Inferior parietal cortex (tissue), 1 donor: ENCODE data around the gene CARD16.
"Not testable (repeated sequence)": the region's sequence is repeated elsewhere in the genome, so short reads cannot be mapped to it uniquely, and the experiment has no call there.

ENCODE experiments used
- DNase-seq: peaks from one replicate; pipeline ENCODE4 v3.0.0-alpha.2; 2016; ENCODE audit errors: extremely low spot score

Gene CARD16

GRCh38 chr11:105044557-105045524 lies at the start of gene CARD16:
TSS of gene CARD16 (minus strand) at chr11:105045335. CDS start at chr11:105045297, 38 bp downstream.
- DNase-seq, result not testable (repeated sequence)

DNA sequence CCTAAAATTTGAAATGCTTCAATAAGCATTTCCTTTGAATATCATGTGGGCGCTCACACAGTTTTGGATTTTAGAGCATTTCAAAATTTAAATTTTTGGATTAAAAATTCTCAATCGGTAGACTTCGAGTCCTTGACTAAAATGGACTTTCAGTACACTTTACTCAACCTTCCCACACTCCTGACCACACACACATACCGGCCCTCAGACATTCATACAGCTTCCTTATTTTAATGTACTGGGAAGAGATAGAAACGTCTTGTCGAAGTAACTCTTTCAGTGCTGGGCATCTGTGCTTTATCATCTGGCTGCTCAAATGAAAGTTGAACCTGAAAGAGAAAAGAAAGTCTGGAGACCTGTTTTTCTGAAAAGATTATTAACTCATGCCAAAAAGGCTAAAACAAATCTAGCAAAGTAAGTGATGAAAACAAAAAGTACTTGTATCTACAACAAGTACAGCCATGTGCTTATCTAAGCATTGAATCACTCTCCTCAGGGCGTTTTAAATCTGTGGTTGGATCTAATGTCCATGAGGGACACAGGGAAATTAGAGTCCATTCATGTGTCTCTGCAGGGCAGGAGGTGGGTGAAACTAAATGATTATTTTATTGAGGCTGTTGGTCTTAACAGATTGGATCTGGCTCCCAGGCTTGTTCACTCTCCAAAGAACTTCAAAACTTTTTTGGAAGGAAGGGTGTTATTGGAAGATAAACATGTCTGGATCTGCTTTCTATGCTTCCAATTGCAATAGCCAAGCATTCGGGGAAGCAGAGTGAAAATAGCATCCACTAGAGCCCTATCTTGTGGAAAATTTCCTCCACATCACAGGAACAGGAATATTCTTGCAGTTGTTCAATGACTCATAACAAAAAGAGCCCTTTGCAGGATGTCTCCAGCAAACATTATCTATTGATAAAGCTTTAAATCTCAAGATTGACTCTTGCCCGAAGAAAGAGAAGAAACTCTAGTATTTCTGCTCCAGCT lies 47.4 kb upstream of the CARD16 start:
- DNase-seq, result peak; percentile 9

DNA sequence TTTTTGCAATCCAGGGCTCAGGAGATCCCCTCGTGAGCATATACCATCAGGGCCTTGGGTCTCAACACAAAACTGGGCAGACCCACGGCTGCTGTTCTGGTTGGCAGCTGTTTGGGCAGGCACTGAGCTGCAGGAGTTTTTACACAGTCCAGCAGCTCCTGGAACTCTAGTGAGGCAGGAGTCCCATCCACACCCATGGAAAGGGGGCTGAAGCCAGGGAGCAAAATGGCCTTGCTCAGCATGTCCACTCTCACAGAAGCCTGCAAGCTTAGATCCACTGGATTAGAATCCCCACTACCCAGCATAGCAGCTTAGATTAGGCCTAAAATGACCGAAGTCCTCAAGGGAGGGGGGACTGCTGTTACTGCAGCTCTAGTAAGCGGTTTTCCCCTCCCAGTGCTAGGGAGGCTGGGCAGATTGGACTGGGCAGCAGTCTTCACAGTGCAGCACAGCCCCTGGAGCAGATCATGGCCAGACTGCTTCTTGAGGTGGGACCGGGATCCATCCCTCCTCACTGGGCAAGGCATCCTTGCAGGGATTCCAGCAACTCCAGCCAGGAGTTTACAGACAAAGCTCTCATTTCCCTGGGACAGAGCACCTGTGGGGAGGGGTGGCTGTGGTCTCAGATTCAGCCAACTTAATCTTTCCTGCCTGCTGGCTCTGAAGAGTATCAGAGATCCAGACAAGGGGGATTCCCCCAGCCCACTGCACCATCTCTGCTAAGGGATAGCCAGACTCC lies 36.4 kb upstream of the CARD16 start:
- no peak for DNase-seq

DNA sequence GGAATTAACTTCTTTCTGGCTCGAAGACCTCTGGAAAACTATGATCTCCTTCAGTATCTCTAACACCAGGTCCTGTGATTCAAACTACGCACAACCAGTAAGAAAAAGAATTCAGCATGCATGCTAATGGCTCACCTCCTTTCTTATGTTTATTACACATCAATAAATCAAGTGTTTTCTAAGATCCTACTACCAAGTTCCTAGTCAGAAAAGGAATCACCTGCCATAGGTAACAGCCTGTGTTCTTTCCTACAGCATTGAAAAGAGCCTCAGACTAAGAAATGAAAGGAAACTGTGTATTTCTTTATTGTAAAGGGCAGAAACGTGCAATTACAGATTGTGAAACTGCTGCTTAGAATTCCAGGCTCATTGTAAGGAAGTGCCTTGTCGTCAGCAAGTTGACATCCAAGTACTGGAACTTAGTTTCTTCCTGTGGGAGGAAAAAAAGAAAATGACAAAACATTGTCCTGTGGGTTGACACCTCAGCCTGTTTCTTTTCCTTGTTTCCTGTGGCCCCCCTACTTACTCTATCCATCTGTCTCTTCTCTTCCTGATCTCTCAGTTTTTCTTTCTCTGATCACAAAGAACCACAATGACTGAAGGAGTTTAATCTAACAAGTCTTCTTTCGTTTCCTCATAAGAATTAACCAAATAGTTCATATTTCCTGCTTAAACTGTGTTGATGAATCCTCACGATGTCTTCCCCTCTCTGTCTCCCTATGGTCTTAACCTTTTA lies 35.2 kb upstream of the CARD16 start:
- not testable (repeated sequence) for DNase-seq

- no peak for DNase-seq
Observed at GRCh38 chr11:105078283-105078682, 33.1 kb upstream of the CARD16 start.

- DNase-seq, result not testable (repeated sequence)
Observed at GRCh38 chr11:105077141-105077790, 32.1 kb upstream of the CARD16 start.

DNA sequence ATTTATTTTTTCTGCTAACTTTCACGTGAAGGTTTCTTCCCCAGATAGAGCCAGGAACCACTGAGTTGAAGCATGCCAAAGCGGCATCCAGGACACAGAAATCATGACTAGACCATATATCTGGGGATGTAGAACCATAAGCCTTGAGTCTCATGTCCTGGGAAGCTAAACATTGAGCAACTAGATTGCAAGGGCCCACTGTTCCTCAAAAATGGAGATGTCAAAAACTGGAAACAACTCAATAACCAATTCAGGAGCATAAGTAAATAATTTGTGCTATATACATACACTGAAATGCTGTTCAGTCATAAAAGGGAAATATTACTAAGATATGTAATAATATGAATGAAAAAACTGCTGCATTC lies 29.0 kb upstream of the CARD16 start:
- no peak for DNase-seq

DNA sequence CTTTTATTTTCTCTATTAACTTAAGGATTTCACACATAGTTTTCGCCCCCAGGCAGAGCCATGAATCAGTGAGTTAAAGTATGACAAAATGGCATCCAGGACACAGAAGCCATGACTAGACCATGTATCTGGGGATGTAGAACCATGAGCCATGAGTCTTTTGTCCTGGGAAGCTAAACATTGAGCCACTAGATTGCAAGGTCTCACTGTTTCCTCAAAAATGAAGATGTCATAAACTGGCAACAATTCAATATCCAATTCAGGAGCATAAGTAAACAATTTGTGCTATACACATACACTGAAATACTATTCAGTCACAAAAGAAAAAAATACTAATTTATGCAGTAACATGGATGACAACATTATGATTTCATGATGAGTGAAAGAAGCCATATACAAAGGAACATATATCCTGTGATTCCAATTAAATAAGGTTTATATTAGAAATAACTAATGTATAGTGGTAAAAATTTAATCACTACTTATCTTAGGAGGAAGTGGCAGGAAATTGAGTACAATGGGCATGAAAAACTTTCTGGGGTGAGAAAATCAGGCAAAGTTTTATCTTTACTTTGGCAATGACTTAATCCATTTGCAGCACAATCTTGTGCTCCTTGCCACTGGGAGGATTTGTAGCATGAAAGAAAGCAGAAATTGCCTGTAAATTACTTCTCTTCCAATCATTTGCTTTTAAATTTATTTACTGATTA lies 28.5 kb upstream of the CARD16 start:
- no peak for DNase-seq

- not testable (repeated sequence) for DNase-seq
Observed at GRCh38 chr11:105072080-105072479, 26.9 kb upstream of the CARD16 start.

- no peak for DNase-seq
Observed at GRCh38 chr11:105071089-105071732, 26.1 kb upstream of the CARD16 start.

DNA sequence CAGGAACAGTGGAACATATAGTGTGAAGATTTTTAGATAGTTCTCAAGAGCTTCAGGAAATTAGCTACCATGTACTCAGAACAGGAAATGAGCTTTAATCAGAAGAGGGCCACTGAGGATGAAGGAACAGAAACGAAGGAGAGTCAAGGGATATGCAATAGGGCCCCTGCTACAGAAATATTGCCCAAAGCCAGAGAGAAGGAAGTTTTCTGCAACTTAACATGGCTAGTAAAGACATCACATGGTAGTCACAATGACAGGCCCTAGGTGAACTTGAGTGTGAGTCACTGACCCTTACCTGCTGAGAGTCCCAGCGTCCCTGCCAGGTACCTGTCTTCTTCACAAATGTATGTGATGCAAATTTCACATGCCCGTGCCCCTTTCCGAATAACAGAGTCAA lies 25.2 kb upstream of the CARD16 start:
- no peak for DNase-seq

GRCh38 chr11:105069749-105070148 lies 24.6 kb upstream of the CARD16 start:
- DNase-seq, result not testable (repeated sequence)

- DNase-seq, result not testable (repeated sequence)
Observed at GRCh38 chr11:105063245-105063941, 18.3 kb upstream of the CARD16 start.

GRCh38 chr11:105057432-105057831 lies 12.3 kb upstream of the CARD16 start:
- no peak for DNase-seq

GRCh38 chr11:105056446-105056845 lies 11.3 kb upstream of the CARD16 start:
- no peak for DNase-seq

- DNase-seq, result no peak
Observed at GRCh38 chr11:105054723-105055493, 9.8 kb upstream of the CARD16 start.

- DNase-seq, result no peak
Observed at GRCh38 chr11:105052487-105052886, 7.4 kb upstream of the CARD16 start.

DNA sequence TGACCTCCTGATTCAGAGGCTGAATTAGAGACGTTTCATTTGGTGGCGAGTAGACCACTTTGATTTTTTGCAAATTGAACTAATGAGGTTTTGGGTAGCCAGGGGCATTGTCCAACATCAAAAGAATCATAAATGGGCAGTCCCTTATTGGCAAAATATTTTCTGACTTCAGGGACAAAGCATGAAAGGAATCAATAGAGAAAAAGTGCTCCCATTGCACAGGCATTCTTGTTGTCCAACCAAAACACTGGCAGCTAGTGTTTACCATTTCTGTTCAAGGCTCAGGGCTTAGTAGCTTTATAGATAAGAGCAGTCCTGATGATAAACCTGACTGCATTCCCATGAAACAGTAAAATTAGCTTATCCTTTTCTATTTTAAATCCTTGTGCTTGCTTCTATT lies 6.4 kb upstream of the CARD16 start:
- DNase-seq, result no peak
